IMR-90 (cell line): ENCODE measurements around the gene GSS. TPM values are rescaled to one million over a fixed set of nuclear protein-coding genes. Genes with fewer than 3 reads are reported as not detected.

Experiments
- ATAC-seq: fragments of 200-7000 bp; cut with Tn5 transposase; 2 replicates; pipeline ENCODE4 v1.9.1; 2020; ENCODE audit warnings: low read depth, mild to moderate bottlenecking, moderate library complexity
- BruUV-seq: library from RNA; stranded (reverse); fragments of 400-500 nt; replicated peaks from 2 replicates; lab custom pipeline; 2021; lab: Mats Ljungman, UMichigan
- CTCF ChIA-PET: fragments of 300-600 bp; formaldehyde crosslinking; extraction: SDS; loops from one replicate; lab custom pipeline; 2021; ENCODE audit warnings: antibody characterized with exemption; lab: Yijun Ruan, JAX
- POLR2A ChIA-PET: fragments of 300-600 bp; sonication (Branson Sonifier 250); formaldehyde crosslinking; loops from one replicate; lab custom pipeline; 2022; ENCODE audit warnings: antibody characterized with exemption; ENCODE audit not compliant: unreplicated experiment; lab: Charles Lee
- DNase-seq: peaks from one replicate; pipeline ENCODE4 v3.0.0; 2013
- H2AFZ ChIP-seq: replicated peaks from 2 replicates; pipeline ENCODE3; 2013; ENCODE audit warnings: low read length, mild to moderate bottlenecking; ENCODE audit not compliant: poor library complexity
- H2AK5ac ChIP-seq: 2 replicates; pipeline ENCODE4 v1.6.1; 2013; ENCODE audit warnings: low read depth, low read length, inconsistent platforms
- H2AK9ac ChIP-seq: replicated peaks from 2 replicates; pipeline ENCODE3; 2013; ENCODE audit warnings: mild to moderate bottlenecking, low read depth, low read length, moderate library complexity; ENCODE audit not compliant: poor library complexity
- H2BK120ac ChIP-seq: 2 replicates; pipeline ENCODE4 v1.6.1; 2013; ENCODE audit warnings: low read depth, low read length, inconsistent platforms
- H2BK15ac ChIP-seq: 3 replicates; pipeline ENCODE4 v1.6.1; 2013; ENCODE audit warnings: low read depth, low read length, inconsistent platforms
- H2BK20ac ChIP-seq: 2 replicates; pipeline ENCODE4 v1.6.1; 2013; ENCODE audit warnings: low read depth, mild to moderate bottlenecking, inconsistent platforms, low read length, moderate library complexity
- H2BK5ac ChIP-seq: 2 replicates; pipeline ENCODE4 v1.6.1; 2013; ENCODE audit warnings: mild to moderate bottlenecking, low read depth, low read length, inconsistent platforms; ENCODE audit not compliant: poor library complexity, severe bottlenecking
- H3K14ac ChIP-seq: replicated peaks from 2 replicates; pipeline ENCODE4 v1.6.1; 2013; ENCODE audit warnings: low read depth, low read length, inconsistent platforms
- H3K18ac ChIP-seq: 2 replicates; pipeline ENCODE4 v1.6.1; 2013; ENCODE audit warnings: low read depth, low read length, control low read depth
- H3K23ac ChIP-seq: 2 replicates; pipeline ENCODE4 v1.6.1; 2013; ENCODE audit warnings: low read depth, low read length, inconsistent platforms
- H3K27ac ChIP-seq: 2 replicates; pipeline ENCODE4 v1.5.1; 2013; ENCODE audit warnings: mild to moderate bottlenecking, control low read depth, low read length; ENCODE audit not compliant: insufficient read depth
- H3K27me3 ChIP-seq: 2 replicates; pipeline ENCODE4 v1.6.1; 2013; ENCODE audit warnings: low read length; ENCODE audit not compliant: control insufficient read depth, insufficient read depth
- H3K36me3 ChIP-seq: 2 replicates; pipeline ENCODE4 v1.6.1; 2013; ENCODE audit warnings: low read length, mixed read lengths; ENCODE audit not compliant: control insufficient read depth, insufficient read depth
- H3K4ac ChIP-seq: 2 replicates; pipeline ENCODE4 v1.6.1; 2013; ENCODE audit warnings: low read depth, low read length, inconsistent platforms
- H3K4me1 ChIP-seq: 2 replicates; pipeline ENCODE4 v1.6.1; 2013; ENCODE audit warnings: low read length, mixed read lengths; ENCODE audit not compliant: control insufficient read depth, insufficient read depth
- H3K4me2 ChIP-seq: 2 replicates; pipeline ENCODE4 v1.6.1; 2013; ENCODE audit warnings: low read depth, mild to moderate bottlenecking, control low read depth, low read length, moderate library complexity
- H3K4me3 ChIP-seq: 2 replicates; pipeline ENCODE4 v1.5.1; 2013; ENCODE audit warnings: low read depth, mild to moderate bottlenecking, control low read depth, low read length, moderate library complexity; ENCODE audit not compliant: insufficient read depth
- H3K56ac ChIP-seq: 2 replicates; pipeline ENCODE4 v1.6.1; 2013; ENCODE audit warnings: low read length, inconsistent platforms; ENCODE audit not compliant: insufficient read depth; ENCODE audit errors: extremely low read depth
- H3K79me1 ChIP-seq, 2 experiments: 2 replicates each; pipeline ENCODE4 v1.6.1; 2013; ENCODE audit warnings: low read length in 2 of 2, inconsistent platforms in 1 of 2, low read depth in 1 of 2
- H3K9ac ChIP-seq: 2 replicates; pipeline ENCODE4 v1.6.1; 2013; ENCODE audit warnings: low read depth, low read length, control low read depth
- H3K9me1 ChIP-seq: 2 replicates; pipeline ENCODE4 v1.6.1; 2013; ENCODE audit warnings: low read length, inconsistent platforms; ENCODE audit not compliant: insufficient read depth
- H3K9me3 ChIP-seq: 2 replicates; pipeline ENCODE4 v1.6.1; 2013; ENCODE audit warnings: low read length; ENCODE audit not compliant: control insufficient read depth, insufficient read depth
- H4K20me1 ChIP-seq: 2 replicates; pipeline ENCODE4 v1.6.1; 2013; ENCODE audit warnings: low read length, inconsistent platforms; ENCODE audit not compliant: insufficient read depth
- H4K5ac ChIP-seq: 2 replicates; pipeline ENCODE4 v1.6.1; 2013; ENCODE audit warnings: mild to moderate bottlenecking, low read depth, low read length, control low read depth
- H4K8ac ChIP-seq, 2 experiments: 2 replicates each; pipeline ENCODE4 v1.6.1; 2013; ENCODE audit warnings: low read depth in 2 of 2, low read length in 2 of 2, control low read depth in 1 of 2, inconsistent platforms in 1 of 2
- H4K91ac ChIP-seq: 2 replicates; pipeline ENCODE4 v1.6.1; 2013; ENCODE audit warnings: low read depth, low read length, inconsistent platforms; ENCODE audit not compliant: insufficient read depth
- BHLHE40 ChIP-seq: fragments of 150-350 bp; IDR thresholded peaks from 2 replicates; pipeline ENCODE4 v1.6.1; 2016; ENCODE audit warnings: mild to moderate bottlenecking, low read depth, low read length
- CHD1 ChIP-seq: IDR thresholded peaks from 2 replicates; pipeline ENCODE4 v1.6.1; 2012; ENCODE audit warnings: low read depth, low read length, improper control_type of control experiment
- ELK1 ChIP-seq: fragments of 150-350 bp; IDR thresholded peaks from 2 replicates; pipeline ENCODE4 v1.6.1; 2016; ENCODE audit warnings: low read depth, mild to moderate bottlenecking, low read length, moderate library complexity, borderline replicate concordance
- FOS ChIP-seq: fragments of 150-350 bp; IDR thresholded peaks from 2 replicates; pipeline ENCODE4 v1.6.1; 2016; ENCODE audit warnings: low read depth, low read length
- MAFK ChIP-seq: IDR thresholded peaks from 2 replicates; pipeline ENCODE4 v1.6.1; 2012; ENCODE audit warnings: low read depth, low read length, improper control_type of control experiment
- MXI1 ChIP-seq: IDR thresholded peaks from 2 replicates; pipeline ENCODE4 v1.6.1; 2012; ENCODE audit warnings: low read depth, mild to moderate bottlenecking, low read length, moderate library complexity, borderline replicate concordance
- NFE2L2 ChIP-seq: fragments of 150-350 bp; IDR thresholded peaks from 2 replicates; pipeline ENCODE4 v1.6.1; 2016; ENCODE audit warnings: low read depth, mild to moderate bottlenecking, low read length
- POLR2A ChIP-seq: IDR thresholded peaks from 2 replicates; pipeline ENCODE4 v1.6.1; 2012; ENCODE audit warnings: mild to moderate bottlenecking, low read depth, low read length
- RFX5 ChIP-seq: IDR thresholded peaks from 2 replicates; pipeline ENCODE4 v1.8.0; 2012; ENCODE audit warnings: low read depth, mild to moderate bottlenecking, low read length, moderate library complexity
- SMC3 ChIP-seq: fragments of 150-350 bp; IDR thresholded peaks from 2 replicates; pipeline ENCODE4 v1.6.1; 2016; ENCODE audit warnings: low read depth, mild to moderate bottlenecking, antibody characterized with exemption, low read length, moderate library complexity
- USF2 ChIP-seq: fragments of 150-350 bp; IDR thresholded peaks from 2 replicates; pipeline ENCODE4 v1.6.1; 2017; ENCODE audit warnings: mild to moderate bottlenecking, antibody characterized with exemption, low read length, low read depth
- WGBS, 2 experiments: methylation state at CpG; one replicate each; pipeline versions ENCODE4 v1.1.5 to v1.1.7; 2013; ENCODE audit warnings: missing lambda C conversion rate in 2 of 2; ENCODE audit not compliant: insufficient read length in 1 of 2; ENCODE audit errors: extremely low coverage in 2 of 2; 5-methylcytosine and 5-hydroxymethylcytosine counted together
- dilution Hi-C: fragments of 300-500 bp; cut with HindIII; formaldehyde crosslinking; loops from one replicate; pipeline ENCODE4 v1.14.3; 2018; ENCODE audit warnings: low sequenced_read_pairs; ENCODE audit not compliant: unreplicated experiment
- in situ Hi-C: fragments of 300-500 bp; cut with MboI; formaldehyde crosslinking; loops from 3 replicates; pipeline ENCODE4 v1.14.3; 2019; ENCODE audit warnings: low sequenced_read_pairs, inconsistent platforms, mixed read lengths
- intact Hi-C: fragments of 100-400 bp; cut with micrococcal nuclease; formaldehyde crosslinking; loops from 2 replicates; pipeline ENCODE4 v1.10.0; 2022
- polyA plus RNA-seq, 3 experiments: library from polyadenylated mRNA; depleted of rRNA; stranded (reverse); fragments of >200 nt; gene quantifications; 2 replicates each; pipeline ENCODE4 v1.2.3, GENCODE V29; 2012; ENCODE audit warnings: low replicate concordance in 1 of 3
- total RNA-seq: library from RNA; depleted of rRNA; stranded (reverse); fragments of >200 nt; gene quantifications from 2 replicates; pipeline ENCODE4 v1.2.3, GENCODE V29; 2012
- TF ChIP-seq, protein P1 (sequence below): conservative IDR thresholded peaks from 2 replicates; pipeline ENCODE4 v1.5.1; 2012; ENCODE audit warnings: mild to moderate bottlenecking, low read depth, low read length, improper control_type of control experiment

Gene GSS
- total and polyA plus RNA-seq, 2 of the 4 experiments (the other 2 are of a cell fraction) = 73.7 to 90.0 TPM

DNA sequence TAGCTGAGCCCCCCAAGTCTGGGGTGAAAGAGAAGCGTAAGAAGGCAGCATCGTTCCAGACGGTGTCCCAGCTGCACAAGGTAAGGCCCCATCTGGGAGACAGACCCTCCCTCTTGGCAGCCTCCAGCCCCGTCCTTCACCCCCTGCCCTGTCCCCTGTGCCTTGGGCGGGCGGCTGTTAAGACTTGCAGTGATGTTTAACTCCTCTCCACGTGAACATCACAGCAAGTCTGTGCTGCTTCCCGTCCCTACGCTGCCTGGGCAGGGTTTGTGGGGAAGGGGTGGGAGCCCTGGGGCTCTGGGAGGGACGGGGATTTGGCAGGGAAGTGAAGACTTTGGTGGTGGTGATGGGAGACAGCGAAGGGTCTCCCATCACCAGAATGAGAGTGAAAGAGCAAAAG, 34.6 kb upstream of the GSS start:
- no peak overlapping the region for H3K4me2 ChIP-seq
- no peak overlapping the region for H2BK120ac ChIP-seq
- BruUV-seq = no TSS peak
- H3K36me3 ChIP-seq = peaks cover 21% of the 10 kb centered on the region; the same call in 1 of the 2 replicates
- H3K4me3 ChIP-seq = no peak overlapping the region
- H2BK5ac ChIP-seq = no peak overlapping the region
- H3K9me1 ChIP-seq = peaks cover 13% of the 10 kb centered on the region
- no peak overlapping the region for H3K27ac ChIP-seq
- H2BK15ac ChIP-seq = no peak overlapping the region
- no peak overlapping the region for H3K9ac ChIP-seq
- H3K23ac ChIP-seq = no peak overlapping the region
- no peak overlapping the region for H2BK20ac ChIP-seq
- no peak overlapping the region for H2AK9ac ChIP-seq
- WGBS, 2 experiments = 92% methylated on average over 2 of the region's 11 CpGs; no CpG with 5 or more reads in 1 of the 2 experiments
- ChIA-PET CTCF (no interaction called here), POLR2A (interaction anchor here (0.6 kb wide), 1 partner anchor 16 kb away, joined by 5 read pairs; no protein-coding TSS in a partner anchor)
- peaks cover 8% of the 10 kb centered on the region for H4K20me1 ChIP-seq
- no peak for DNase-seq
- H3K56ac ChIP-seq = no peak overlapping the region
- no peak overlapping the region for H3K18ac ChIP-seq
- no peak for ATAC-seq
- no peak overlapping the region for H2AK5ac ChIP-seq
- H2AFZ ChIP-seq = no peak overlapping the region
- no peak overlapping the region for H4K91ac ChIP-seq
- intact Hi-C loops = no loop called here
- H3K14ac ChIP-seq = no peak overlapping the region
- H3K9me3 ChIP-seq = no peaks in the 10 kb centered on the region
- H3K4me1 ChIP-seq = no peaks in the 10 kb centered on the region
- no peak overlapping the region for H4K5ac ChIP-seq
- dilution Hi-C loops = no loop called here
- no peaks in the 10 kb centered on the region; a peak in 2 of 4 replicates for H3K79me1 ChIP-seq
- H4K8ac ChIP-seq = no peak overlapping the region
- TF ChIP-seq USF2 (no peak), CHD1 (no peak), SMC3 (no peak), RFX5 (no peak), MXI1 (no peak), NFE2L2 (no peak), ELK1 (no peak), MAFK (no peak), BHLHE40 (no peak), FOS (no peak), POLR2A (no peak)
- TF ChIP-seq, protein P1, sequence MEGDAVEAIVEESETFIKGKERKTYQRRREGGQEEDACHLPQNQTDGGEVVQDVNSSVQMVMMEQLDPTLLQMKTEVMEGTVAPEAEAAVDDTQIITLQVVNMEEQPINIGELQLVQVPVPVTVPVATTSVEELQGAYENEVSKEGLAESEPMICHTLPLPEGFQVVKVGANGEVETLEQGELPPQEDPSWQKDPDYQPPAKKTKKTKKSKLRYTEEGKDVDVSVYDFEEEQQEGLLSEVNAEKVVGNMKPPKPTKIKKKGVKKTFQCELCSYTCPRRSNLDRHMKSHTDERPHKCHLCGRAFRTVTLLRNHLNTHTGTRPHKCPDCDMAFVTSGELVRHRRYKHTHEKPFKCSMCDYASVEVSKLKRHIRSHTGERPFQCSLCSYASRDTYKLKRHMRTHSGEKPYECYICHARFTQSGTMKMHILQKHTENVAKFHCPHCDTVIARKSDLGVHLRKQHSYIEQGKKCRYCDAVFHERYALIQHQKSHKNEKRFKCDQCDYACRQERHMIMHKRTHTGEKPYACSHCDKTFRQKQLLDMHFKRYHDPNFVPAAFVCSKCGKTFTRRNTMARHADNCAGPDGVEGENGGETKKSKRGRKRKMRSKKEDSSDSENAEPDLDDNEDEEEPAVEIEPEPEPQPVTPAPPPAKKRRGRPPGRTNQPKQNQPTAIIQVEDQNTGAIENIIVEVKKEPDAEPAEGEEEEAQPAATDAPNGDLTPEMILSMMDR = no peak
- peaks cover 8% of the 10 kb centered on the region; the same call in 1 of the 2 replicates for H3K27me3 ChIP-seq
- in situ Hi-C loops = no loop called here
- no peak overlapping the region for H3K4ac ChIP-seq
